ENCODE results near the gene PDE1C.
"Not testable (repeated sequence)": the region's sequence is repeated elsewhere in the genome, so short reads cannot be mapped to it uniquely, and the experiment has no call there.

The PDE1C gene

GRCh38 chr7:32093415-32094408, 23.5 kb upstream of the PDE1C start:
- Histone ChIP-seq H3K36me3 (ENCODE audit: control insufficient read depth, insufficient read depth, low read length) (no peaks in the 10 kb centered on the region), H3K4me3 (ENCODE audit: low read depth, low read length) (no peak overlapping the region), H3K4me1 (ENCODE audit: control insufficient read depth, insufficient read depth, low read length) (no peaks in the 10 kb centered on the region), H3K27ac (ENCODE audit: low read depth, low read length) (no peak overlapping the region), H3K27me3 (ENCODE audit: control insufficient read depth, insufficient read depth, low read length) (no peaks in the 10 kb centered on the region), H3K9me3 (ENCODE audit: control insufficient read depth, insufficient read depth, low read depth, low read length) (no peaks in the 10 kb centered on the region), H3K9ac (ENCODE audit: low read length) (no peak overlapping the region)

- Histone ChIP-seq H3K27ac (ENCODE audit: low read depth, low read length) (no peak overlapping the region), H3K4me3 (ENCODE audit: low read depth, low read length) (no peak overlapping the region), H3K27me3 (ENCODE audit: control insufficient read depth, insufficient read depth, low read length) (no peaks in the 10 kb centered on the region), H3K9ac (ENCODE audit: low read length) (no peak overlapping the region), H3K4me1 (ENCODE audit: control insufficient read depth, insufficient read depth, low read length) (no peaks in the 10 kb centered on the region), H3K36me3 (ENCODE audit: control insufficient read depth, insufficient read depth, low read length) (no peaks in the 10 kb centered on the region), H3K9me3 (ENCODE audit: control insufficient read depth, insufficient read depth, low read depth, low read length) (no peaks in the 10 kb centered on the region)
These were observed 22.1 kb upstream of the PDE1C start for GRCh38 chr7:32092346-32092745.

- no peak overlapping the region for H3K9ac ChIP-seq (ENCODE audit: low read length)
- no peak overlapping the region for H3K4me3 ChIP-seq (ENCODE audit: low read depth, low read length)
- H3K36me3 ChIP-seq (ENCODE audit: control insufficient read depth, insufficient read depth, low read length): no peaks in the 10 kb centered on the region
- no peaks in the 10 kb centered on the region for H3K4me1 ChIP-seq (ENCODE audit: control insufficient read depth, insufficient read depth, low read length)
- H3K9me3 ChIP-seq (ENCODE audit: control insufficient read depth, insufficient read depth, low read depth, low read length): no peaks in the 10 kb centered on the region
- H3K27me3 ChIP-seq (ENCODE audit: control insufficient read depth, insufficient read depth, low read length): no peaks in the 10 kb centered on the region
- H3K27ac ChIP-seq (ENCODE audit: low read depth, low read length): no peak overlapping the region
These were observed 21.5 kb upstream of the PDE1C start for GRCh38 chr7:32091608-32092210.

- no peak overlapping the region for H3K9ac ChIP-seq (ENCODE audit: low read length)
- H3K27me3 ChIP-seq (ENCODE audit: control insufficient read depth, insufficient read depth, low read length): no peaks in the 10 kb centered on the region
- no peak overlapping the region for H3K4me3 ChIP-seq (ENCODE audit: low read depth, low read length)
- no peaks in the 10 kb centered on the region for H3K36me3 ChIP-seq (ENCODE audit: control insufficient read depth, insufficient read depth, low read length)
- no peak overlapping the region for H3K27ac ChIP-seq (ENCODE audit: low read depth, low read length)
- H3K4me1 ChIP-seq (ENCODE audit: control insufficient read depth, insufficient read depth, low read length): no peaks in the 10 kb centered on the region
- H3K9me3 ChIP-seq (ENCODE audit: control insufficient read depth, insufficient read depth, low read depth, low read length): no peaks in the 10 kb centered on the region
These were observed 19.5 kb upstream of the PDE1C start for GRCh38 chr7:32089678-32090077.

- Histone ChIP-seq H3K4me3 (ENCODE audit: low read depth, low read length) (no peak overlapping the region), H3K9me3 (ENCODE audit: control insufficient read depth, insufficient read depth, low read depth, low read length) (no peaks in the 10 kb centered on the region), H3K9ac (ENCODE audit: low read length) (no peak overlapping the region), H3K36me3 (ENCODE audit: control insufficient read depth, insufficient read depth, low read length) (no peaks in the 10 kb centered on the region), H3K27ac (ENCODE audit: low read depth, low read length) (no peak overlapping the region), H3K4me1 (ENCODE audit: control insufficient read depth, insufficient read depth, low read length) (no peaks in the 10 kb centered on the region), H3K27me3 (ENCODE audit: control insufficient read depth, insufficient read depth, low read length) (no peaks in the 10 kb centered on the region)
These were observed 19.0 kb upstream of the PDE1C start for GRCh38 chr7:32089256-32089655.

- Histone ChIP-seq H3K4me1 (ENCODE audit: control insufficient read depth, insufficient read depth, low read length) (no peaks in the 10 kb centered on the region), H3K27ac (ENCODE audit: low read depth, low read length) (no peak overlapping the region), H3K9me3 (ENCODE audit: control insufficient read depth, insufficient read depth, low read depth, low read length) (no peaks in the 10 kb centered on the region), H3K4me3 (ENCODE audit: low read depth, low read length) (no peak overlapping the region), H3K27me3 (ENCODE audit: control insufficient read depth, insufficient read depth, low read length) (no peaks in the 10 kb centered on the region), H3K36me3 (ENCODE audit: control insufficient read depth, insufficient read depth, low read length) (no peaks in the 10 kb centered on the region), H3K9ac (ENCODE audit: low read length) (no peak overlapping the region)
These were observed 18.3 kb upstream of the PDE1C start for GRCh38 chr7:32088451-32088881.

GRCh38 chr7:32079510-32079909, 9.3 kb upstream of the PDE1C start:
- no peak overlapping the region for H3K4me3 ChIP-seq (ENCODE audit: low read depth, low read length)
- no peaks in the 10 kb centered on the region for H3K36me3 ChIP-seq (ENCODE audit: control insufficient read depth, insufficient read depth, low read length)
- no peak overlapping the region for H3K27ac ChIP-seq (ENCODE audit: low read depth, low read length)
- H3K9ac ChIP-seq (ENCODE audit: low read length): no peak overlapping the region
- no peaks in the 10 kb centered on the region for H3K4me1 ChIP-seq (ENCODE audit: control insufficient read depth, insufficient read depth, low read length)
- H3K27me3 ChIP-seq (ENCODE audit: control insufficient read depth, insufficient read depth, low read length): peaks cover 12% of the 10 kb centered on the region
- H3K9me3 ChIP-seq (ENCODE audit: control insufficient read depth, insufficient read depth, low read depth, low read length): peaks cover 8% of the 10 kb centered on the region

- H3K4me3 ChIP-seq (ENCODE audit: low read depth, low read length): no peak overlapping the region
- H3K27me3 ChIP-seq (ENCODE audit: control insufficient read depth, insufficient read depth, low read length): peaks cover 19% of the 10 kb centered on the region
- peaks cover 8% of the 10 kb centered on the region for H3K9me3 ChIP-seq (ENCODE audit: control insufficient read depth, insufficient read depth, low read depth, low read length)
- H3K9ac ChIP-seq (ENCODE audit: low read length): no peak overlapping the region
- H3K4me1 ChIP-seq (ENCODE audit: control insufficient read depth, insufficient read depth, low read length): no peaks in the 10 kb centered on the region
- H3K36me3 ChIP-seq (ENCODE audit: control insufficient read depth, insufficient read depth, low read length): no peaks in the 10 kb centered on the region
- no peak overlapping the region for H3K27ac ChIP-seq (ENCODE audit: low read depth, low read length)
These were observed 8.6 kb upstream of the PDE1C start for GRCh38 chr7:32078824-32079223.

- Histone ChIP-seq H3K4me3 (ENCODE audit: low read depth, low read length) (no peak overlapping the region), H3K9me3 (ENCODE audit: control insufficient read depth, insufficient read depth, low read depth, low read length) (peaks cover 8% of the 10 kb centered on the region), H3K36me3 (ENCODE audit: control insufficient read depth, insufficient read depth, low read length) (no peaks in the 10 kb centered on the region), H3K27me3 (ENCODE audit: control insufficient read depth, insufficient read depth, low read length) (peaks cover 29% of the 10 kb centered on the region), H3K9ac (ENCODE audit: low read length) (no peak overlapping the region), H3K4me1 (ENCODE audit: control insufficient read depth, insufficient read depth, low read length) (no peaks in the 10 kb centered on the region), H3K27ac (ENCODE audit: low read depth, low read length) (no peak overlapping the region)
These were observed 7.6 kb upstream of the PDE1C start for GRCh38 chr7:32077806-32078205.

GRCh38 chr7:32076802-32077201, 6.6 kb upstream of the PDE1C start:
- H3K9ac ChIP-seq (ENCODE audit: low read length); H3K9me3 ChIP-seq (ENCODE audit: control insufficient read depth, insufficient read depth, low read depth, low read length); H3K27ac ChIP-seq (ENCODE audit: low read depth, low read length); H3K4me1 ChIP-seq (ENCODE audit: control insufficient read depth, insufficient read depth, low read length); H3K4me3 ChIP-seq (ENCODE audit: low read depth, low read length); H3K36me3 ChIP-seq (ENCODE audit: control insufficient read depth, insufficient read depth, low read length): not testable (repeated sequence)
- peaks cover 39% of the 10 kb centered on the region for H3K27me3 ChIP-seq (ENCODE audit: control insufficient read depth, insufficient read depth, low read length)

- Histone ChIP-seq H3K9me3 (ENCODE audit: control insufficient read depth, insufficient read depth, low read depth, low read length) (peaks cover under 1% of the 10 kb centered on the region; the same call in 1 of the 2 replicates), H3K36me3 (ENCODE audit: control insufficient read depth, insufficient read depth, low read length) (no peaks in the 10 kb centered on the region), H3K9ac (ENCODE audit: low read length) (no peak overlapping the region), H3K4me3 (ENCODE audit: low read depth, low read length) (no peak overlapping the region), H3K27ac (ENCODE audit: low read depth, low read length) (no peak overlapping the region), H3K4me1 (ENCODE audit: control insufficient read depth, insufficient read depth, low read length) (no peaks in the 10 kb centered on the region), H3K27me3 (ENCODE audit: control insufficient read depth, insufficient read depth, low read length) (peaks cover 51% of the 10 kb centered on the region)
These were observed 5.4 kb upstream of the PDE1C start for GRCh38 chr7:32075612-32076011.

Measured in HUES6 (cell line).